K562 (cell line): ENCODE measurements around the gene ANGEL2. TPM values are rescaled to one million over a fixed set of nuclear protein-coding genes. Genes with fewer than 3 reads are reported as not detected.
A peak's percentile ranks its signal among the peaks of the same experiment; 100 is the strongest.

Experiments
- AFF1 ChIP-seq, 2 experiments: fragments of 450-650 bp; IDR thresholded peaks; 2 replicates each; pipeline ENCODE4 v1.6.1; 2018; ENCODE audit warnings: mild to moderate bottlenecking in 2 of 2, low read depth in 1 of 2; ENCODE audit not compliant: partially characterized antibody in 2 of 2
- BRD4 ChIP-seq: fragments of 200-600 bp; sonication (generic); IDR thresholded peaks from 2 replicates; pipeline ENCODE4 v1.6.1; 2017; ENCODE audit warnings: inconsistent platforms
- CBX5 ChIP-seq: IDR thresholded peaks from 2 replicates; pipeline ENCODE4 v1.6.1; 2014; ENCODE audit warnings: low read depth, borderline replicate concordance
- CEBPB ChIP-seq: fragments of 450-650 bp; IDR thresholded peaks from 2 replicates; pipeline ENCODE4 v1.6.1; 2016; ENCODE audit warnings: missing genetic modification characterization, missing compliant biosample characterization
- DMBX1 ChIP-seq: fragments of 250-450 bp; sonication (Bioruptor Pico); IDR thresholded peaks from 2 replicates; pipeline ENCODE4 v1.8.0; 2022; ENCODE audit warnings: inconsistent platforms, mild to moderate bottlenecking, moderate library complexity, borderline replicate concordance
- HINFP ChIP-seq: fragments of 450-650 bp; conservative IDR thresholded peaks from 2 replicates; pipeline ENCODE4 v1.6.1; 2016; ENCODE audit warnings: missing genetic modification characterization, low read depth, mild to moderate bottlenecking, control low read depth, missing compliant biosample characterization
- HNRNPUL1 ChIP-seq: fragments of 200-400 bp; formaldehyde crosslinking; IDR thresholded peaks from 2 replicates; pipeline ENCODE4 v1.6.1; 2017; ENCODE audit warnings: low read length
- MYC ChIP-seq, 2 experiments: fragments of 250-450 bp in 1 of 2; sonication (Bioruptor Pico) in 1 of 2; IDR thresholded peaks; 2 replicates each; pipeline versions ENCODE4 v1.5.1 to v1.6.1; 2012 to 2021; ENCODE audit warnings: low read depth in 2 of 2, borderline replicate concordance in 1 of 2, improper control_type of control experiment in 1 of 2, low read length in 1 of 2, mild to moderate bottlenecking in 1 of 2, moderate library complexity in 1 of 2
- RAD51 ChIP-seq: fragments of 450-650 bp; IDR thresholded peaks from 2 replicates; pipeline ENCODE4 v1.7.1; 2016; ENCODE audit warnings: low read depth, mild to moderate bottlenecking, borderline replicate concordance
- RBM39 ChIP-seq: fragments of 200-400 bp; formaldehyde crosslinking; optimal IDR thresholded peaks from 2 replicates; pipeline ENCODE3; 2018; ENCODE audit warnings: low read depth, low read length
- ZBTB9 ChIP-seq: fragments of 450-650 bp; formaldehyde crosslinking; IDR thresholded peaks from 2 replicates; pipeline ENCODE4 v1.4.0; 2020; ENCODE audit warnings: mild to moderate bottlenecking, moderate library complexity
- ZNF140 ChIP-seq: fragments of 250-450 bp; sonication (Bioruptor Pico); IDR thresholded peaks from 2 replicates; pipeline ENCODE4 v1.8.0; 2021; ENCODE audit warnings: moderate library complexity, mild to moderate bottlenecking, inconsistent platforms
- ZNF174 ChIP-seq: fragments of 250-450 bp; sonication (Bioruptor Pico); IDR thresholded peaks from 2 replicates; pipeline ENCODE4 v1.4.0; 2020; ENCODE audit warnings: mild to moderate bottlenecking
- ZNF592 ChIP-seq: fragments of 450-650 bp; IDR thresholded peaks from 2 replicates; pipeline ENCODE4 v1.6.1; 2017; ENCODE audit warnings: antibody characterized with exemption, mild to moderate bottlenecking
- ZNF696 ChIP-seq: fragments of 250-450 bp; sonication (Bioruptor Pico); conservative IDR thresholded peaks from 2 replicates; pipeline ENCODE4 v1.4.0; 2020; ENCODE audit warnings: mild to moderate bottlenecking, moderate library complexity
- polyA plus RNA-seq, 8 experiments: library from polyadenylated mRNA; depleted of rRNA in 4 of 8; stranded (reverse) in 5 of 8; unstranded in 3 of 8; fragments of >200 nt; fragmentation: Nextera tagmentation in 2 of 8; fragmentation: Illumina TruSeq in 1 of 8; extraction: Ambion mirVana in 2 of 8; extraction: Trizol in 1 of 8; gene quantifications; 2 replicates each; pipeline versions ENCODE4 v1.2.1 to v1.2.3, GENCODE V29; 2011 to 2014; ENCODE audit warnings: inconsistent platforms in 1 of 8, missing spikeins in 1 of 8
- total RNA-seq, 7 experiments: library from RNA; depleted of rRNA in 6 of 7; stranded (reverse); fragments of >200 nt in 6 of 7; fragmentation: Illumina TruSeq in 2 of 7; extraction: Trizol in 2 of 7; gene quantifications; 2 replicates each; pipeline versions ENCODE4 v1.2.1 to v1.2.3, GENCODE V29; 2011 to 2021; ENCODE audit warnings: low replicate concordance in 1 of 7

ANGEL2 gene
- total and polyA plus RNA-seq, 9 of the 15 experiments (the other 6 are each of a cell fraction or from before 2014, with no cell fraction given), result 6.8 to 34.6 (median 26.2) TPM

GRCh38 chr1:213054733-213055591, 39.3 kb upstream of the ANGEL2 start (continued):
- no peak for TF ChIP-seq AFF1 (IDR thresholded peaks at IDR 0.05; ENCODE audit: low read depth in 1 of 2, partially characterized antibody in 2 of 2)
- TF ChIP-seq ZNF174, result no peak
- no peak for TF ChIP-seq BRD4
- TF ChIP-seq HNRNPUL1, result no peak
- no peak for TF ChIP-seq RBM39
- no peak for TF ChIP-seq CBX5
- peak; percentile 61 for TF ChIP-seq MYC (IDR thresholded peaks at IDR 0.05; ENCODE audit: low read depth, low read length)
- no peak for TF ChIP-seq MYC (CRISPR knock-in tag; IDR thresholded peaks at IDR 0.05; ENCODE audit: borderline replicate concordance, low read depth)
- TF ChIP-seq DMBX1 (CRISPR knock-in tag), result no peak
- TF ChIP-seq ZBTB9 (CRISPR knock-in tag), result no peak
- TF ChIP-seq ZNF696, result no peak
- no peak for TF ChIP-seq ZNF140
- TF ChIP-seq ZNF592, result peak; percentile 43; the same call in 1 of the 2 replicates
- TF ChIP-seq RAD51, result no peak
- no peak for TF ChIP-seq HINFP (tag)
- peak; percentile 82 for TF ChIP-seq CEBPB (tag)
